Activated CD8-positive, alpha-beta memory T cell treated with anti-CD3 and anti-CD28 coated beads, Interleukin-2, amount 50 U/mL, for 1 hour (primary cell): ENCODE measurements around the gene HDGFL3.
"Not testable (repeated sequence)": the region's sequence is repeated elsewhere in the genome, so short reads cannot be mapped to it uniquely, and the experiment has no call there.

ENCODE experiments used
- DNase-seq: peaks from one replicate; pipeline ENCODE4 v3.0.0-alpha.2; 2020; ENCODE audit errors: extremely low read depth

Gene HDGFL3

DNA sequence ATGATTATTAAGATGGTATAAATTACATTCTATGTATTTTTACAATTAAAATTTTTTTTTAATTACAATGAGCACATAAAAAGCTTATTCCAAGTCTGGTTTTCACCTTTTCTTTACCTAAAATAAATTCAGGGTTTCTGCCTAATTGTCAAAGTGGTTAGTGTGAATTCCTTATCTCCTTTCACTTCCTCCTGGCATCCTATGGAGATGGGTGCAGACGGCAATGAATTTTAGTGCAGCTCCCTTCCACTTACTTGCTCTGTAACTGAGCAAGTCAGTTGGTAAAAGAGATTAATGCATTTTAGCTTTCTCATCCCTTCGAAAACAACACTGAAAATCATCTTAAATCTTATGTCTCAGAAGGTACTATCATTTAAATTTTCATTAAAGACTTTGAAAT, 13.1 kb downstream of the HDGFL3 start:
- no peak for DNase-seq

DNA sequence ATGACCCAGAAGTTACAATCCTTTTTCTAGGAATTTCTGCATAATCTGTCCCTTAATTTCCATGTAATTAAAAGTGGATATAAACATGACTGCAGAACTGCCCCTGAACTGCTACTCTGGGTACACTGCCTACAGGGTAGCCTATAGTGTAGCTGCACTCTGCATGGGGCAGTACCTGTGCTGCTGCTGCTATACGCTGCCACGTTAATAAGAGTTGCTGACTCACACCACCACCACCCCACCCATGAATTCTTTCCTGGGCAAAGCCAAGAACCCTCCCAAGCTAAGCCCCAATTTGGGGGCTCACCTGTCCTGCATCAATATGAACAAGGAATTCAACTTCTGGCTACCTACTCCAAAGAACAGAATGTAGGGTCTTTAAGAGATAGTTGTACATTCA, 13.9 kb downstream of the HDGFL3 start:
- no peak for DNase-seq

- no peak for DNase-seq
These were observed 14.9 kb downstream of the HDGFL3 start for GRCh38 chr15:83192742-83193141.

- DNase-seq, result no peak
These were observed 17.2 kb downstream of the HDGFL3 start for GRCh38 chr15:83190450-83190849.

GRCh38 chr15:83185561-83185960, 22.1 kb downstream of the HDGFL3 start:
- DNase-seq, result no peak

DNA sequence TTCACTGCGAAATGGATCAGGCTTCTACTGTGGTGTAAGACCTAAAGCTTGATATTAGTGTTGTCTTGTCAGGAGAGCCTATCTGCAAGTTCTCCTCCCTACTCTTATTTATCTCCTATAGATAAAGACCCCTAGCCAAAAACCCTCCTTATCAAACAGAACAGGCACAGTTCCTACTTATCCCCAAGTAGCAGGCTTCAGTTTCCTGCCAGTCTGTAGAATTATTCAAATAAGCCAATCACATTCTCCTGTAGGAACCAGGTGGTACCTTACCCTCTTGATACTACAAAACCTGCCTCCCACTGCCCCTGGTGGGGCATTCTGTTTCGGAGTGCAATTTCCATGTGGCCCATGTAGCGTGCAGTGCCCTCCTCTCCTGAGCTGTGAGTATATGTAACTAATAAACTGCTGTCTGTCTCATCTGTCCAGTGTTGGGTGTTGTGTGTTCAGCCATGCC, 28.7 kb downstream of the HDGFL3 start:
- DNase-seq, result no peak

DNA sequence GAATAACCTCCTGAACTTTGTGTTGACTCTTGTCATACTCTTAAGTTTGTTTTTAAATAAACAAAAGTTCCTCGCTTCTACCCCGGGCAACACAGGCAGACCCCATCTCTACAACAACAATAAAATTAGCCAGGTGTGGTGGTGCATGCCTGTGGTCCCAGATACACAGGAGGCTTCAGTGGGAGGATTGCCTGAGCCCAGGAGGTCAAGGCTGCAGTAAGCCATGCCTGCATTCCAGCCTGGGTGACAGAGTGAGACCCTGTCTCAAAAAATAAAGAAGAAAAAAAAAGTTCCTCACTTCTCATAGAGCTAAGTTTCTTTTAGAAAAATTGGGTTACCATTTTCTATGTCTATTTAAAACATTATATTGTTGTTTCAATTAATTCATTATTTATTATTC, 29.2 kb downstream of the HDGFL3 start:
- DNase-seq, result no peak

- DNase-seq, result no peak
These were observed 32.7 kb downstream of the HDGFL3 start for GRCh38 chr15:83174891-83175290.

DNA sequence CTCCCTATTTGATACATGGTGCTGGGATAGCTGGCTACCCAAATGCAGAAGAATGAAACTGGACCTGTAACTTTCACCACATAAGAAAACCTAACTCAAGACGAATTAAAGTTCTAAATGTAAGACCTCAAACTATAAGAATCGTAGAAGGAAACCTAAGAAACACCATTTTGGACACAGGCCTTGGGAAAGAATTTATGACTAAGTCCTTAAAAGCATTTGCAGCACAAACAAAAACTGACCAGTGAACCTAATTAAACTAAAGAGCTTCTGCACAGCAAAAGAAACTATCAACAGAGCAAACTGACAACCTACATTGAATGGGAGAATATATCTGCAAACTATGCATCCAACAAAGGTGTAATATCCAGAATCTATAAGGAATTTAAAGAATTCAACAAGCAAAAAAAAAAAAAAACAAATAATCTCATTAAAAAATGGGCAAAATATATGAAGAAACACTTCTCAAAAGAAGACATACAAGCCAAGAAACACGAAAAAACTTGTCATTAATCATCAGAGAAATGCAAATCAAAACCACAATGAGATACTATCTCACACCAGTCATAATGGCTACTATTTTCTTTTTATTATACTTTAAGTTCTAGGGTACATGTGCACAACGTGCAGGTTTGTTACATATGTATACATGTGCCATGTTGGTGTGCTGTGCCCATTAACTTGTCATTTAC, 37.0 kb downstream of the HDGFL3 start:
- DNase-seq, result no peak

DNA sequence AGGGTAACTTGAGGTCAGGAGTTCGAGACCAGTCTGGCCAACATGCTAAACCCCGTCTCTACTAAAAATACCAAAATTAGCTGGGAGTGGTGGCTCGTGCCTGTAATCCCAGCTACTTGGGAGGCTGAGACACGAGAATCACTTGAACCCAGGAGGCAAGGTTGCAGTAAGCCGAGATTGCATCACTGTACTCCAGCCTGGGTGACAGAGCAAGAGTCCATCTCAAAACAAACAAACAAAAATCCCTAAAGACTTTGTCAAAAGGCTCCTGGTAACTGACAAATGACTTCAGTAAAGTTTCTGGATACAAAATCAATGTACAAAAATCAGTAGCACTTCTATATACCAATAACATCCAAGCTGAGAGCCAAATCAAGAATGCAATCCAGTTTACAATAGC, 38.0 kb downstream of the HDGFL3 start:
- not testable (repeated sequence) for DNase-seq

DNA sequence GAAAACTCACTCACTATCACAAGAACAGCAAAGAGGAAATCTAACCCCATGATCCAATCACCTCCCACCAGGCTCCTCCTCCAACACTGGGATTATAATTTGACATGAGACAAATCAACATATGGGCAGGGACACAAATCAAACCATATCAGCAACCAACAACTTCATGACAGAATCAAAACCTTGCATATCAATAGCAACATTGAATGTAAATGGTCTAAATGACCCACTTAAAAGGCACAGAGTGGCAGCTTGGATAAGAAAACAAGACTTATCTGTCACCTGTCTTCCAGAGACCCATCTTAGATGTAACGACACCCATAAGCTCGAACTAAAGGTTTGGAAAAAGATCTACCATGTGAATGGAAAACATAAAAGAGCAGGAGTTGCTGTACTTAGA, 40.8 kb downstream of the HDGFL3 start:
- DNase-seq, result no peak

GRCh38 chr15:83166218-83166617, 41.4 kb downstream of the HDGFL3 start:
- DNase-seq, result no peak

- DNase-seq, result no peak
These were observed 42.7 kb downstream of the HDGFL3 start for GRCh38 chr15:83164771-83165404.

GRCh38 chr15:83164111-83164770, 43.4 kb downstream of the HDGFL3 start:
- DNase-seq, result no peak

DNA sequence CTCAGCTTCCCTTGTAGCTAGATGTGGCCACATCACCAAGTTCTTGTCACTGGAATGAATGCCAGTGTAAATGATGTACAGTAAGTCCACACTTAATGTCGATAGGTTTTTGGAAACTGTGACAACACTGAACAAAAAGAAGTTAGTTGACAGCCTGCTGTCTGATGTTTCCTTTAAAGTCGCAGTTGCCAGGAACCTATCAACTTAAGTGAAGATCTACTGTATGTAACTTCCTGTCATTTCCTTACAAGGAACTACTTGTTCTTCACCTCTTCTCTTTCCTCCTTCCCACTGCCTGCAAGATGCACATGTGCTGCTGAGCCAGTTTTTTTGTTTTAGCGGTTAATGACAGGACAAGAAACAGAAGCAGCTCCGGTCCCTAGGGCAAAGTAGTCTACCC, 44.6 kb downstream of the HDGFL3 start:
- DNase-seq, result no peak

- DNase-seq, result no peak
These were observed 46.9 kb downstream of the HDGFL3 start for GRCh38 chr15:83160741-83161140.

GRCh38 chr15:83158393-83158792, 49.2 kb downstream of the HDGFL3 start:
- DNase-seq, result no peak

DNA sequence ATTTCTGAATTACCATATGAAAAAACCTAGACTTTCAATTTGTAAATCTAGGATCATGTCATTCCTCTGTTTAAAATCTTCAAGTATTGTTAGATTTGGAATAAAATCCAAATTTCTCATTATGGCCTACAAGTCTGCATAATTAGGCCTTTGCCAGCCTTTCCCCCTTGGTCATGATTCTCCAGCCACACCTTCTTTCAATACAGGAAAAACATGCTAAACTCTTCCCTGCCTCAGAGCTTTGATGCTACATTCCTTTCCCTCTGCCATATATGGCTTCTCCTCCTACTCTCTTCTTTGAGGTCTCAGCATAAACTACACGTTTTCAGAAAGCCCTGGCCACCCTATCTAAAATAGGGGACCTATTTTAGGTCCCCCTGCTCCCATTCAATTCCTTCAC, 51.7 kb downstream of the HDGFL3 start:
- DNase-seq, result no peak

GRCh38 chr15:83153288-83153687, 54.3 kb downstream of the HDGFL3 start:
- no peak for DNase-seq

DNA sequence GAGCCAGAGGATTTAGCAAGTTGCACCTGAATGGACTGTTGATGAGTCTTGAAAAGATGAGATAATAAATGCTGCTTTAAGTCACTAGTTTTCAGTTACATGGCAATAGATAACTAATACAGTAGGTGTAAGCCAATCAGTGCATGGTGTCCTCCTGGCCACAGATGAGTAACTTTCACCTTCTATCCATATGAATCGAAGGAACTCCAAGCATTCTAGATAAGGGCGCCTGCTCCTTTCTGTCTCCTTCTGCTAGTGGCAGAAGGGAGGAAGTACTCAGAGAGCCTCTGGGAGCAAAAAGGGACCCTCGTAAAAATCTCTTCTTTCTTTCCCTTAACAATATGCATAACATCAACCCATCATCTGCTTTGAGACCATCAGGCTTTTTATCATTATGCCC, 62.9 kb downstream of the HDGFL3 start:
- DNase-seq, result no peak

- not testable (repeated sequence) for DNase-seq
These were observed 65.5 kb downstream of the HDGFL3 start for GRCh38 chr15:83142151-83142550.

DNA sequence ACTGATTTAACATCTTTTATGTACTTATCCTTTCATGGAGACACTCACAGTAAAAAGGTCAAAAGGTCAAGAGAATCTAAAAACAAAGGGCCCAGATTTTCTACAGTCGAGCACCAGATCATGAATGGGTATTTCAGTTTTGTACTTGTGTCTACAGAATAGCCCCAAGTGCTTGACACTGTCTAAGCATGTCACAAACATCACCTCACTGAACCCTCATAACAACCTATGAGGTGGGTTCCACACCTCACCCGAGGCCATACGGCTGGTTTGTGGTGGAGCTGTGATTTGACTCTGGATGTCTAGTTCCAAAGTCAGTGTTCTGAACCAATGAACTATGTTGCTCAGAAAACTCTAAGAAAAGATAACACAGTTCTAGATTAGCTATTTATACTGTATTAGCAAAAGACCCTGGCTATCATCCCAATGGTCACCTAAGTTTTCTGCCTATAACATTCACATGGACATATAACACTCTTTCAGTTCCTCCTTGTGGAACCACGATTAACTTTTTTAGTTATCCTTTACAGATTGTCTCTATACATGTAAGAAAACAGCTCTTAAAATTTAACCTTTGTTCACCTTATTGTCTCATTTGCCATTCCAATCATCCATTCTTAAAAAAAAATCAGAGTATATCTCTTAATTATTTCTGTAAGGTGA, 74.6 kb downstream of the HDGFL3 start:
- DNase-seq, result no peak

GRCh38 chr15:83129791-83130190, 77.8 kb downstream of the HDGFL3 start:
- DNase-seq, result no peak
